ENCODE measurements around the gene TGFB2.

Gene TGFB2

GRCh38 chr1:218332416-218332815 is 12.7 kb upstream of the TGFB2 start:
- DNase-seq (ENCODE audit: low read depth): no peak

GRCh38 chr1:218336328-218336727 is 8.8 kb upstream of the TGFB2 start:
- DNase-seq (ENCODE audit: low read depth): no peak

GRCh38 chr1:218339267-218339831 is 5.8 kb upstream of the TGFB2 start:
- DNase-seq (ENCODE audit: low read depth): peak; percentile 28

- DNase-seq (ENCODE audit: low read depth): no peak
These were observed 3.8 kb upstream of the TGFB2 start for GRCh38 chr1:218341325-218341724.

- DNase-seq (ENCODE audit: low read depth): no peak
These were observed 3.0 kb upstream of the TGFB2 start for GRCh38 chr1:218342091-218342490.

GRCh38 chr1:218345673-218346390 is 696 bp downstream of the TGFB2 start:
- peak; percentile 50 for DNase-seq (ENCODE audit: low read depth)

- no peak for DNase-seq (ENCODE audit: low read depth)
These were observed 1.5 kb downstream of the TGFB2 start for GRCh38 chr1:218346391-218347204.

- no peak for DNase-seq (ENCODE audit: low read depth)
These were observed 2.2 kb downstream of the TGFB2 start for GRCh38 chr1:218347336-218347722.

- DNase-seq (ENCODE audit: low read depth): peak; percentile 28
These were observed 2.8 kb downstream of the TGFB2 start for GRCh38 chr1:218347723-218348627.

GRCh38 chr1:218348628-218349071 is 3.5 kb downstream of the TGFB2 start:
- DNase-seq (ENCODE audit: low read depth): no peak

- DNase-seq (ENCODE audit: low read depth): no peak
These were observed 4.4 kb downstream of the TGFB2 start for GRCh38 chr1:218349348-218350034.

- DNase-seq (ENCODE audit: low read depth): no peak
These were observed 4.9 kb downstream of the TGFB2 start for GRCh38 chr1:218350035-218350525.

GRCh38 chr1:218350801-218351266 is 5.7 kb downstream of the TGFB2 start:
- DNase-seq (ENCODE audit: low read depth): no peak

- peak; percentile 75 for DNase-seq (ENCODE audit: low read depth)
These were observed 6.4 kb downstream of the TGFB2 start for GRCh38 chr1:218351391-218352074.

- DNase-seq (ENCODE audit: low read depth): no peak
These were observed 6.9 kb downstream of the TGFB2 start for GRCh38 chr1:218352075-218352438.

- DNase-seq (ENCODE audit: low read depth): no peak
These were observed 8.5 kb downstream of the TGFB2 start for GRCh38 chr1:218353656-218354055.

GRCh38 chr1:218355278-218355677 is 10.1 kb downstream of the TGFB2 start:
- DNase-seq (ENCODE audit: low read depth): no peak

GRCh38 chr1:218357211-218357892 is 12.2 kb downstream of the TGFB2 start:
- DNase-seq (ENCODE audit: low read depth): no peak

GRCh38 chr1:218357893-218358232 is 12.7 kb downstream of the TGFB2 start:
- DNase-seq (ENCODE audit: low read depth): no peak
